PFSK-1 (cell line): Measurements from ENCODE around the gene YIF1A.

Source experiments
- FOXP2 ChIP-seq: optimal IDR thresholded peaks from 2 replicates; pipeline ENCODE3; 2011; ENCODE audit warnings: borderline replicate concordance, control low read depth, inconsistent platforms; ENCODE audit not compliant: insufficient read depth; ENCODE audit errors: extremely low read length, extremely low read depth
- POLR2AphosphoS5 ChIP-seq: IDR thresholded peaks from 2 replicates; pipeline ENCODE4 v1.6.1; 2012; ENCODE audit warnings: low read depth, mild to moderate bottlenecking, control low read depth, low read length, moderate library complexity
- SIN3A ChIP-seq: IDR thresholded peaks from 2 replicates; pipeline ENCODE4 v1.6.1; 2012; ENCODE audit warnings: mild to moderate bottlenecking, low read length, moderate library complexity, borderline replicate concordance; ENCODE audit not compliant: insufficient read depth
- TAF1 ChIP-seq: IDR thresholded peaks from 2 replicates; pipeline ENCODE4 v1.6.1; 2012; ENCODE audit warnings: low read length, control low read depth, borderline replicate concordance; ENCODE audit not compliant: insufficient read depth
- TF ChIP-seq, protein P1 (sequence below), 2 experiments: IDR thresholded peaks; 2 replicates each; pipeline versions ENCODE4 v1.6.1 to v1.8.0; 2011 to 2012; ENCODE audit warnings: low read depth in 2 of 2, low read length in 2 of 2, control low read depth in 1 of 2, inconsistent platforms in 1 of 2, mild to moderate bottlenecking in 1 of 2, moderate library complexity in 1 of 2; ENCODE audit not compliant: insufficient read depth in 1 of 2

YIF1A gene

DNA sequence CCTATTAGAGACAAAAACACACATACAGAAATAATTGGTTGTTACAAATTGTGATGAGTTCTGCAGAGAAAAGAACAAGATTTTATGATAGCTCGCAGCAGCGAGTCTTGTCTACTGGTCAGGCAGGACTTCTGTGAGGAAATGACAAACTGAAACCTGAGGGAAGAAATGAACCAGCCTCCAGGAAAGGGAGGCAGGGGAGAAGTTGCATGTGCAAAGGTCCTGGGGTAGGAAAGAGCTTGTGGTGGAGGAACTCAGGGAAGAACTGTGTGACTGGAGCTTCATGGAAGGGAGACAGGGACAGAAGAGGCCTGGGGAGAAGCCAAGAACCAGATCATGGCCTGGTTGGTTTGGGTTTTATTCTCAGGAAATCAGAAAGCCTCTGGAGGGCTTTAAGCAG lies 29.7 kb downstream of the YIF1A start:
- TF ChIP-seq SIN3A = no peak

DNA sequence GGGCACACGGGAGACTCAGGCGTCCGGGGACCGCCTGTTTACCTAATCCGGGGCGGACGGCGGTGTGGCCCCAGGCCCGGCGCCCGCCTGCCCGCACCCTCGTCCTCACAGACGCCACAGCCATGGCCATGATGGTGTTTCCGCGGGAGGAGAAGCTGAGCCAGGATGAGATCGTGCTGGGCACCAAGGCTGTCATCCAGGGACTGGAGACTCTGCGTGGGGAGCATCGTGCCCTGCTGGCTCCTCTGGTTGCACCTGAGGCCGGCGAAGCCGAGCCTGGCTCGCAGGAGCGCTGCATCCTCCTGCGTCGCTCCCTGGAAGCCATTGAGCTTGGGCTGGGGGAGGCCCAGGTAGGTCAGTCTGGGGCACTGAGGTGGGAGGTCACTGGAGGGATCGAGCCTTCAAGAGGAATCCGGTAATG lies 30.5 kb downstream of the YIF1A start:
- TF ChIP-seq TAF1 (no peak), POLR2AphosphoS5 (no peak), SIN3A (no peak), FOXP2 (no peak)
- TF ChIP-seq, protein P1, sequence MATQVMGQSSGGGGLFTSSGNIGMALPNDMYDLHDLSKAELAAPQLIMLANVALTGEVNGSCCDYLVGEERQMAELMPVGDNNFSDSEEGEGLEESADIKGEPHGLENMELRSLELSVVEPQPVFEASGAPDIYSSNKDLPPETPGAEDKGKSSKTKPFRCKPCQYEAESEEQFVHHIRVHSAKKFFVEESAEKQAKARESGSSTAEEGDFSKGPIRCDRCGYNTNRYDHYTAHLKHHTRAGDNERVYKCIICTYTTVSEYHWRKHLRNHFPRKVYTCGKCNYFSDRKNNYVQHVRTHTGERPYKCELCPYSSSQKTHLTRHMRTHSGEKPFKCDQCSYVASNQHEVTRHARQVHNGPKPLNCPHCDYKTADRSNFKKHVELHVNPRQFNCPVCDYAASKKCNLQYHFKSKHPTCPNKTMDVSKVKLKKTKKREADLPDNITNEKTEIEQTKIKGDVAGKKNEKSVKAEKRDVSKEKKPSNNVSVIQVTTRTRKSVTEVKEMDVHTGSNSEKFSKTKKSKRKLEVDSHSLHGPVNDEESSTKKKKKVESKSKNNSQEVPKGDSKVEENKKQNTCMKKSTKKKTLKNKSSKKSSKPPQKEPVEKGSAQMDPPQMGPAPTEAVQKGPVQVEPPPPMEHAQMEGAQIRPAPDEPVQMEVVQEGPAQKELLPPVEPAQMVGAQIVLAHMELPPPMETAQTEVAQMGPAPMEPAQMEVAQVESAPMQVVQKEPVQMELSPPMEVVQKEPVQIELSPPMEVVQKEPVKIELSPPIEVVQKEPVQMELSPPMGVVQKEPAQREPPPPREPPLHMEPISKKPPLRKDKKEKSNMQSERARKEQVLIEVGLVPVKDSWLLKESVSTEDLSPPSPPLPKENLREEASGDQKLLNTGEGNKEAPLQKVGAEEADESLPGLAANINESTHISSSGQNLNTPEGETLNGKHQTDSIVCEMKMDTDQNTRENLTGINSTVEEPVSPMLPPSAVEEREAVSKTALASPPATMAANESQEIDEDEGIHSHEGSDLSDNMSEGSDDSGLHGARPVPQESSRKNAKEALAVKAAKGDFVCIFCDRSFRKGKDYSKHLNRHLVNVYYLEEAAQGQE (IDR thresholded peaks at IDR 0.05; ENCODE audit: insufficient read depth in 1 of 2, low read depth in 2 of 2, low read length in 2 of 2) = no peak

DNA sequence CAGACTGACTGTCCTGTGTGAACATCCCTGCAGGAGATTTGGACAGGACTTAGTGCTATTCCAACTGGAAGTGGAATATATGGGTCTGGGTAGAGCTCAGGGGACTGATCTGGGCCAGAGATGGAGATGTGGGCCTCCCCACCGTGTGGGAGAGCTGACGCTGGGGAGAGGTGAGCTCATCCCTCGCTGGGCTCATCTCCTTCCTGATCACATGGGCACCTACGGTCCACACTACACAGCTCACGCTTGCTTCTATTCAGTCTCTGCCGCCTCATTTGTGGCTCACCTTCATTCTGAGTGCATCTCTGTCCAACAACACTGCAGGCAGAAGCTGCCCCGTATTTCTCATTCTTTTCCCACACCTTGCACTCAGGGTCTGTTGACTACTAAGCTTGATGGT lies 37.1 kb downstream of the YIF1A start:
- TF ChIP-seq, protein P1 (IDR thresholded peaks at IDR 0.05; ENCODE audit: insufficient read depth in 1 of 2, low read depth in 2 of 2, low read length in 2 of 2) = no peak
- no peak for TF ChIP-seq POLR2AphosphoS5
- no peak for TF ChIP-seq TAF1
- no peak for TF ChIP-seq SIN3A
- TF ChIP-seq FOXP2 = no peak

DNA sequence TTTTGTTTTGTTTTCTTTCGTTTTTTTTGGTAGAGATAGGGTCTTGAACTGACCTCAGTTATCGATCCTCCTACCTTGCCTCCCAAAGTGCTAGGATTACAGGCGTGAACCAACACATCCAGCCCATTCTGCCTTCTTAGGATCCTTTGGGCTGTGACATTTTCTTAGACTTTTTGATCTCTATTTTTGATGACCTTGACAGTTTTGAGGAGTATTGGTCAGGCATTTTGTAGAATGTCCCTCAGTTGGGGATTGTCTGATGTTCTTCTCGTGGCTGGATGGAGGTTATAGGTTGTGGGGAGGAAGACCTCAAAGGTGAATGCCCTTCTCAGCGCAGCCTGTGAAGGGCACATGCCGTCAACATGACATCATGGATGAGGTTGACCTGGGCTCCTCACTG lies 40.0 kb downstream of the YIF1A start:
- TF ChIP-seq, protein P1 (IDR thresholded peaks at IDR 0.05; ENCODE audit: insufficient read depth in 1 of 2, low read depth in 2 of 2, low read length in 2 of 2) = no peak
- no peak for TF ChIP-seq POLR2AphosphoS5
- TF ChIP-seq FOXP2 = no peak
- TF ChIP-seq SIN3A = no peak
- no peak for TF ChIP-seq TAF1

DNA sequence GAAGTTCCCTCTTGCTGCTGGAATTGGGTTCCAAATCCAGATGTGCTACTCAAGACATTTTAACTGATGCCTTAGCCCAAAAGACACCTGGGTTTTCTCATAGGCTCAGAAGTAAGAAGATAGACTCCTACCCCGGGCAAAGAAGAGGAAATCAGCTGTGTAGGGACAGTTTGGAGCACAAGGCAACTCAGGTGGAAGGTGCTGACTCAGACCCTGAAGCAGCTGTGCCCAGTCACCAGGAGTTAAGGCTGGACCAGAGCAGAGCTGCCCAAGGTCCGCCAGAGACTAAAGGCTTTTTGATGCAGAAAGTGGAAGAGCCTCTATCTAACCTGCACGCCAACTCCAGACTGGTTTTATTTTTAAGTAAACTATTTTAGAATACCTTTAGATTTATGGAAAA lies 41.1 kb downstream of the YIF1A start:
- TF ChIP-seq SIN3A (no peak), FOXP2 (no peak), TAF1 (no peak), POLR2AphosphoS5 (no peak)
- TF ChIP-seq, protein P1 (IDR thresholded peaks at IDR 0.05; ENCODE audit: insufficient read depth in 1 of 2, low read depth in 2 of 2, low read length in 2 of 2) = no peak
